SW480 (cell line): Measurements from ENCODE around the gene MEOX2.

Experiments
- DNase-seq: peaks from one replicate; pipeline ENCODE4 v3.0.0-alpha.2; 2016; ENCODE audit warnings: low spot score

Gene MEOX2

GRCh38 chr7:15681186-15681585 lies 5.3 kb downstream of the MEOX2 start:
- no peak for DNase-seq

- no peak for DNase-seq
These were observed 6.0 kb downstream of the MEOX2 start for GRCh38 chr7:15680446-15680845.

GRCh38 chr7:15679306-15679705 lies 7.2 kb downstream of the MEOX2 start:
- DNase-seq = no peak

GRCh38 chr7:15678653-15679052 lies 7.8 kb downstream of the MEOX2 start:
- no peak for DNase-seq

GRCh38 chr7:15675379-15675778 lies 11.1 kb downstream of the MEOX2 start:
- DNase-seq = no peak

- no peak for DNase-seq
These were observed 11.9 kb downstream of the MEOX2 start for GRCh38 chr7:15674586-15674985.

GRCh38 chr7:15669443-15670090 lies 16.9 kb downstream of the MEOX2 start:
- DNase-seq = no peak

GRCh38 chr7:15667991-15668390 lies 18.5 kb downstream of the MEOX2 start:
- DNase-seq = no peak

- DNase-seq = no peak
These were observed 24.0 kb downstream of the MEOX2 start for GRCh38 chr7:15662451-15662850.

- no peak for DNase-seq
These were observed 28.2 kb downstream of the MEOX2 start for GRCh38 chr7:15658247-15658646.

- no peak for DNase-seq
These were observed 33.6 kb downstream of the MEOX2 start for GRCh38 chr7:15652776-15653290.

GRCh38 chr7:15651693-15652092 lies 34.8 kb downstream of the MEOX2 start:
- no peak for DNase-seq

- no peak for DNase-seq
These were observed 35.7 kb downstream of the MEOX2 start for GRCh38 chr7:15650787-15651186.

GRCh38 chr7:15648461-15648961 lies 38.0 kb downstream of the MEOX2 start:
- DNase-seq = no peak

- no peak for DNase-seq
These were observed 39.2 kb downstream of the MEOX2 start for GRCh38 chr7:15647309-15647708.

- DNase-seq = no peak
These were observed 43.3 kb downstream of the MEOX2 start for GRCh38 chr7:15643000-15643705.

- no peak for DNase-seq
These were observed 57.6 kb downstream of the MEOX2 start for GRCh38 chr7:15628876-15629275.

GRCh38 chr7:15626041-15626440 lies 60.4 kb downstream of the MEOX2 start:
- DNase-seq = no peak

- no peak for DNase-seq
These were observed 61.0 kb downstream of the MEOX2 start for GRCh38 chr7:15625466-15625865.

GRCh38 chr7:15621468-15621867 lies 65.0 kb downstream of the MEOX2 start:
- DNase-seq = no peak

GRCh38 chr7:15620491-15621185 lies 65.8 kb downstream of the MEOX2 start:
- no peak for DNase-seq

- DNase-seq = no peak
These were observed 68.2 kb downstream of the MEOX2 start for GRCh38 chr7:15618275-15618674.

GRCh38 chr7:15612205-15612604 lies 74.3 kb downstream of the MEOX2 start:
- DNase-seq = no peak
